Fibroblast of lung (primary cell): ENCODE results near the gene RBMS2.

Experiments used
- CTCF ChIP-seq, 2 donors: IDR thresholded peaks in 1 of 2; conservative IDR thresholded peaks in 1 of 2; 1 replicate in 1 of 2; 2 replicates in 1 of 2; pipeline ENCODE4 v1.5.1; 2011 to 2012; ENCODE audit warnings: low read length in 2 of 2, control low read depth in 1 of 2, inconsistent platforms in 1 of 2, low read depth in 1 of 2, mild to moderate bottlenecking in 1 of 2
- EZH2 ChIP-seq: IDR thresholded peaks from 2 replicates; pipeline ENCODE4 v1.5.1; 2012; ENCODE audit warnings: low read length, control low read depth, mild to moderate bottlenecking; ENCODE audit errors: missing control alignments

- TF ChIP-seq CTCF (conservative IDR thresholded peaks at IDR 0.05 in 1 of 2, IDR thresholded peaks at IDR 0.05 in 1 of 2; ENCODE audit: low read depth in 1 of 2, low read length in 2 of 2) = no peak
- no peak for TF ChIP-seq EZH2
Observed at GRCh38 chr12:56477521-56478225, 43.9 kb upstream of the RBMS2 start.
